Adrenal gland (tissue), 12 donors: ENCODE results near the gene ZNF692. TPM values are rescaled to one million over a fixed set of nuclear protein-coding genes. Genes with fewer than 3 reads are reported as not detected.

Experiments
- DNase-seq, 7 donors: peaks; one replicate each; pipeline ENCODE4 v3.0.0-alpha.2; 2019 to 2020
- H3K27ac ChIP-seq, 5 donors: fragments of 200-600 bp; sonication (generic) in 4 of 5; 1 replicate in 3 of 5; 2 replicates in 2 of 5; pipeline versions ENCODE4 v1.5.1 to v1.8.0; 2016 to 2020; ENCODE audit warnings: mild to moderate bottlenecking in 1 of 5
- H3K27me3 ChIP-seq: fragments of 200-600 bp; 2 replicates; pipeline ENCODE4 v1.8.0; 2021
- H3K36me3 ChIP-seq, 2 donors: fragments of 200-600 bp; replicated peaks in 1 of 2; 1 replicate in 1 of 2; 2 replicates in 1 of 2; pipeline versions ENCODE4 v1.5.1 to v1.8.0; 2018 to 2022
- H3K4me1 ChIP-seq, 2 donors: fragments of 200-600 bp; replicated peaks in 1 of 2; 1 replicate in 1 of 2; 2 replicates in 1 of 2; pipeline versions ENCODE4 v1.5.1 to v1.8.0; 2018 to 2021
- H3K4me3 ChIP-seq, 4 donors: fragments of 200-600 bp; sonication (generic) in 3 of 4; one replicate each; pipeline ENCODE4 v1.5.1; 2016 to 2018
- H3K9me3 ChIP-seq, 3 donors: fragments of 200-600 bp; sonication (generic) in 1 of 3; replicated peaks in 1 of 3; 1 replicate in 2 of 3; 2 replicates in 1 of 3; pipeline versions ENCODE4 v1.5.1 to v1.8.0; 2016 to 2021
- POLR2A ChIP-seq, 2 donors: fragments of 450-650 bp; IDR thresholded peaks; one replicate each; pipeline ENCODE4 v1.6.1; 2017; ENCODE audit warnings: antibody characterized with exemption in 2 of 2, mild to moderate bottlenecking in 2 of 2, moderate library complexity in 1 of 2
- WGBS, 4 donors: extraction: QIAGEN DNeasy Blood & Tissue Kit in 2 of 4; methylation state at CpG; one replicate each; pipeline versions ENCODE4 v1.1.5 to v1.1.7; 2013 to 2017; 5-methylcytosine and 5-hydroxymethylcytosine counted together
- intact Hi-C, 2 donors: fragments of 100-400 bp; cut with DNase I; formaldehyde crosslinking; loops; one replicate each; pipeline versions ENCODE4 v1.14.1 to v1.15.0; 2022 to 2023
- polyA plus RNA-seq, 3 donors: library from polyadenylated mRNA; stranded (reverse); fragments of 200-250 nt in 2 of 3; fragments of 350-450 nt in 1 of 3; fragmentation: Illumina TruSeq in 1 of 3; extraction: RNeasy Lipid Tissue Mini Kit (QIAGEN cat#74804) in 1 of 3; gene quantifications; one replicate each; pipeline ENCODE4 v1.2.3, GENCODE V29; 2013 to 2014
- total RNA-seq, 9 donors: library from RNA; depleted of rRNA in 4 of 9; stranded (reverse); fragments of >200 nt in 4 of 9; fragments of 120-200 nt in 1 of 9; fragmentation: NEBNext Ultra II Directional in 1 of 9; extraction: Animal tissue kit (Norgen Biotek cat#: 25700) in 1 of 9; gene quantifications; one replicate each; pipeline versions ENCODE4 v1.1.0 to v1.2.4, GENCODE V29; 2013 to 2023
- TF ChIP-seq, protein P1 (sequence below), 6 experiments: fragments of 450-650 bp in 4 of 6; fragments of 200-600 bp in 2 of 6; sonication (generic) in 1 of 6; IDR thresholded peaks; 1 replicate in 5 of 6; 2 replicates in 1 of 6; pipeline versions ENCODE4 v1.5.1 to v1.8.0; 2016 to 2021; ENCODE audit warnings: antibody characterized with exemption in 6 of 6, mild to moderate bottlenecking in 2 of 6, moderate library complexity in 1 of 6
- donor health status: healthy with polysubstance abuse.
- donor health status: Bipolar disorder and iron deficiency.
- donor health status: DM: yes; HTN: yes; CAD: no.
- donor health status: DM: no; HTN: no; CAD: no.
- donor health status: DM: no; HTN: no; CAD: no.
- donor health status: DM: yes; HTN: yes; CAD: no.

The ZNF692 gene
- total and polyA plus RNA-seq, 12 donors: 10.3 to 366 (median 30.4) TPM

DNA sequence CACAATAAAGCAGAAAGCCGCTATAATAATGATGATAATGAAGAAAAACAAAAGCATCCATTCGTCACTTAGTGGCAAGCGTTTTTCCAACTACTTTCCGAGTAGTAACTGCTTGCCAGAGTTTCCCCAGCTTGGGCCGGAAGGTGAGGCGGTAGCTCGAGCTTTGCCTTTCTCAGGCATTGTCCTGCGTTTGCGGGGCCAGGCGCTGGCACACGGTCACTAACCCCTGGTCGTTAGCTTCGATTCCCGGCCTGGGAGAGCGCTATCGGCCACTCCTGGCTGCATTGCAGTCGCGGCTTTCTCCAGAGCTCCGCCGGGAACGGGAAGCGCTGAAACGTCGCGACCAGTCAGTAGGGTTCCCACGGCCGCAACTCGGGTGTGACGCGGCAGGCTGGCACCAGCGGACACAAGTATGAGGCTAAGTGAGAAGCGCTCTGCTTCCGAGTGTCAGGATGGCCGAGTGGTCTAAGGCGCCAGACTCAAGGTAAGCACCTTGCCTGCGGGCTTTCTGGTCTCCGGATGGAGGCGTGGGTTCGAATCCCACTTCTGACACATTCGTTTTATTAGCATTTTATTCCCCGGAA, 14.6 kb upstream of the ZNF692 start:
- no peaks in the 10 kb centered on the region for H3K9me3 ChIP-seq
- H3K4me3 ChIP-seq: peak overlapping the region in 3 of 4 donors; percentile 27 to 63 (median 58)
- intact Hi-C loops: no loop called here
- no peaks in the 10 kb centered on the region for H3K36me3 ChIP-seq
- H3K4me1 ChIP-seq: no peaks in the 10 kb centered on the region
- peak; percentile 92 to 99 (median 96) for DNase-seq
- peak overlapping the region; percentile 76 to 97 (median 95) for H3K27ac ChIP-seq
- WGBS, 4 donors: 0 to 1% (median 1%) methylated on average over 15 to 41 of the region's 41 CpGs
- TF ChIP-seq, protein P1, sequence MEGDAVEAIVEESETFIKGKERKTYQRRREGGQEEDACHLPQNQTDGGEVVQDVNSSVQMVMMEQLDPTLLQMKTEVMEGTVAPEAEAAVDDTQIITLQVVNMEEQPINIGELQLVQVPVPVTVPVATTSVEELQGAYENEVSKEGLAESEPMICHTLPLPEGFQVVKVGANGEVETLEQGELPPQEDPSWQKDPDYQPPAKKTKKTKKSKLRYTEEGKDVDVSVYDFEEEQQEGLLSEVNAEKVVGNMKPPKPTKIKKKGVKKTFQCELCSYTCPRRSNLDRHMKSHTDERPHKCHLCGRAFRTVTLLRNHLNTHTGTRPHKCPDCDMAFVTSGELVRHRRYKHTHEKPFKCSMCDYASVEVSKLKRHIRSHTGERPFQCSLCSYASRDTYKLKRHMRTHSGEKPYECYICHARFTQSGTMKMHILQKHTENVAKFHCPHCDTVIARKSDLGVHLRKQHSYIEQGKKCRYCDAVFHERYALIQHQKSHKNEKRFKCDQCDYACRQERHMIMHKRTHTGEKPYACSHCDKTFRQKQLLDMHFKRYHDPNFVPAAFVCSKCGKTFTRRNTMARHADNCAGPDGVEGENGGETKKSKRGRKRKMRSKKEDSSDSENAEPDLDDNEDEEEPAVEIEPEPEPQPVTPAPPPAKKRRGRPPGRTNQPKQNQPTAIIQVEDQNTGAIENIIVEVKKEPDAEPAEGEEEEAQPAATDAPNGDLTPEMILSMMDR (IDR thresholded peaks at IDR 0.05): no peak
- peak; percentile 78 to 87 for TF ChIP-seq POLR2A (IDR thresholded peaks at IDR 0.05)
- H3K27me3 ChIP-seq: no peaks in the 10 kb centered on the region

DNA sequence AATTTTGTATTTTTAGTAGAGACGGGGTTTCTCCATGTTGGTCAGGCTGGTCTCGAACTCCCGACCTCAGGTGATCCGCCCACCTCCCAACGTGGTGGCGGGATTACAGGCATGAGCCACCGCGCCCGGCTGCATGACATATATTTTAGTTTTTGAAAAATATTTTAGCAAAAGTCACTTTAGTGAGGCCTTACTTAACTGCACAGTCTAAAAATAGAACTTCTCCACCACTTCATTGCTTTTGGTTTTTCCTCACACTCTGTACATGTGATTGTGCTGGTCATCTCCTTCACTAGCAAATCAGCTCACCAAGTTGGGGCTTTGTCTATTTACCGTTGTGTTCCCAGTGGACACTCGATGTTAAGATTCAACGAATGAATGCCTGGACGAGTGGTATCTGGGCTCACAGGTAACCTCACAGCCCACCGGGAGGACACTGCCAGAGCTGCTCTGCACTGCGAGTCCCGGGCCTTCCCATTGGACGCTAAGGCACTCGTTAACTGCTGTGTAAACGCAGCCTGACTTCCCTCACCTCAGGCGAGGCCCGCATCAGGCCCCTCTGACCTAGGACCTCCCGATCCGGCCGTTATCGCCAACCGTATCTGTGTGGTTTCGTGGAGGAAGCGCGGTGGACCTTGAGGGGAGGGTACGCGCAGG, 14.0 kb upstream of the ZNF692 start:
- Histone ChIP-seq H3K9me3 (no peaks in the 10 kb centered on the region), H3K4me1 (no peaks in the 10 kb centered on the region), H3K4me3 (peak overlapping the region in 3 of 4 donors; percentile 27 to 63 (median 58)), H3K36me3 (no peaks in the 10 kb centered on the region), H3K27me3 (no peaks in the 10 kb centered on the region), H3K27ac (peak overlapping the region; percentile 76 to 97 (median 95))
- WGBS, 4 donors: 1 to 2% (median 1%) methylated on average over 20 to 31 of the region's 31 CpGs
- peak in 1 of 2 donors; percentile 40 for TF ChIP-seq POLR2A (IDR thresholded peaks at IDR 0.05)
- TF ChIP-seq, protein P1 (IDR thresholded peaks at IDR 0.05): no peak
- DNase-seq: peak; percentile 53 to 82 (median 65)
- intact Hi-C loops: no loop called here

DNA sequence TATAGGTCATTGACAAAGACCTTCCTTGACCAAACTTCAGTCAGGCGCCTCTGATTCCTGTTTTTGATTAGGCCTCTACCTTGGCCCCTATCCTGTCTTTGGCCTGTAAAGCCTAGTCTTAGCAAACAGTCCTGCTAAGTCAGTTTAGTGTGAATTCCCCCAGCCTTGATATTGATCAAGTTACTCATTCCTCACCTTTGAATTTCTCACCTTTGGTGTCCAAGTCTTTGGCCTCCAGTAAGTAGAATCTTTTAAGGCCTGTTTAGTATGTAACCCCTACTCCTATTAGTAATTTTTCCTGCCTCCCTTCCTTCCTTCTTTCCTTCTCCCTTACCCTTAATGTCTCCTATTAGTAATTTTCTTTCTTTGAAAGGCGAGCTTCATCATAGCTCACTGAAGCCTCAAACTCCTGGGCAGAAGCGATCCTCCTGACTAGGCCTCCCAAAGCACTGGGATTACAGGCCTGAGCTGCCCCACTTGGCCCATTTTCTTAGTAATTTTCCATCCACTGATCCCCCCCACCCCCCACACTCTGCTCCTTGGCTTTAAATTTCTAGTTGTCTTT, 13.0 kb upstream of the ZNF692 start:
- intact Hi-C loops: no loop called here
- no peak overlapping the region for H3K27ac ChIP-seq
- TF ChIP-seq, protein P1 (IDR thresholded peaks at IDR 0.05): no peak
- no peak for TF ChIP-seq POLR2A (IDR thresholded peaks at IDR 0.05)

More for the DNA sequence above, 13.0 kb upstream of the ZNF692 start:
- Histone ChIP-seq H3K9me3 (no peaks in the 10 kb centered on the region), H3K27me3 (no peaks in the 10 kb centered on the region), H3K4me3 (peak overlapping the region in 1 of 4 donors; percentile 63), H3K36me3 (no peaks in the 10 kb centered on the region), H3K4me1 (no peaks in the 10 kb centered on the region)
- WGBS, 4 donors: 97 to 99% (median 98%) methylated on average over 3 of the region's 3 CpGs
- no peak for DNase-seq
